Vagina (tissue), 2 donors: ENCODE measurements around the gene MYRIP.

Source experiments
- POLR2AphosphoS5 ChIP-seq, 2 donors: sonication (generic); formaldehyde crosslinking; IDR thresholded peaks; one replicate each; pipeline ENCODE4 v1.9.0; 2017; ENCODE audit warnings: antibody characterized with exemption in 2 of 2, mild to moderate bottlenecking in 2 of 2, low read depth in 1 of 2; ENCODE audit not compliant: insufficient read depth in 1 of 2
- TF ChIP-seq, protein P1 (sequence below), 3 experiments: fragments of 450-650 bp in 2 of 3; fragments of 200-600 bp in 1 of 3; sonication (generic) in 1 of 3; IDR thresholded peaks; one replicate each; pipeline ENCODE4 v1.5.1; 2017 to 2019; ENCODE audit warnings: antibody characterized with exemption in 3 of 3, mild to moderate bottlenecking in 2 of 3, moderate library complexity in 2 of 3

DNA sequence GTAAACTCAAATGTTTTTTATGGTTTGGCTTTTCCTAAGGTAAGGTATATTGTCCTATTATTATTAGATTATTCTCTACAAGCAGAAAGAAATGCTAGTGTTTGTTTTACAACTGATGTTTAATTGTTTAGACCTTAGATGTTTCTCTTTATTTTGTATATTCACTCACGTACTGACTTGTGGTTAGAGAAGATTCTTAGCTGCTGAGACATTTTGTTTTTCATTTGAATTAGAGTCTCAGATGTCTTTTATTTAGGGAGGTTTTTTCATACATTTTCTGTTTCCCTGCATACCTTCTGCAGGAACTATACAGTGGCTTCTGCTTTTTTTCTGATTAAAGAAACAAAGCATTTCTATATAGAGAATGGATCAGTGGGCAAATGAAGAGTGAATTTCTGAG, 110.9 kb downstream of the MYRIP start:
- TF ChIP-seq, protein P1, sequence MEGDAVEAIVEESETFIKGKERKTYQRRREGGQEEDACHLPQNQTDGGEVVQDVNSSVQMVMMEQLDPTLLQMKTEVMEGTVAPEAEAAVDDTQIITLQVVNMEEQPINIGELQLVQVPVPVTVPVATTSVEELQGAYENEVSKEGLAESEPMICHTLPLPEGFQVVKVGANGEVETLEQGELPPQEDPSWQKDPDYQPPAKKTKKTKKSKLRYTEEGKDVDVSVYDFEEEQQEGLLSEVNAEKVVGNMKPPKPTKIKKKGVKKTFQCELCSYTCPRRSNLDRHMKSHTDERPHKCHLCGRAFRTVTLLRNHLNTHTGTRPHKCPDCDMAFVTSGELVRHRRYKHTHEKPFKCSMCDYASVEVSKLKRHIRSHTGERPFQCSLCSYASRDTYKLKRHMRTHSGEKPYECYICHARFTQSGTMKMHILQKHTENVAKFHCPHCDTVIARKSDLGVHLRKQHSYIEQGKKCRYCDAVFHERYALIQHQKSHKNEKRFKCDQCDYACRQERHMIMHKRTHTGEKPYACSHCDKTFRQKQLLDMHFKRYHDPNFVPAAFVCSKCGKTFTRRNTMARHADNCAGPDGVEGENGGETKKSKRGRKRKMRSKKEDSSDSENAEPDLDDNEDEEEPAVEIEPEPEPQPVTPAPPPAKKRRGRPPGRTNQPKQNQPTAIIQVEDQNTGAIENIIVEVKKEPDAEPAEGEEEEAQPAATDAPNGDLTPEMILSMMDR (IDR thresholded peaks at IDR 0.05) = no peak
- no peak for TF ChIP-seq POLR2AphosphoS5 (IDR thresholded peaks at IDR 0.05; ENCODE audit: insufficient read depth in 1 of 2, low read depth in 1 of 2)
